Measurements from ENCODE around the gene DYRK4.

DYRK4 gene

DNA sequence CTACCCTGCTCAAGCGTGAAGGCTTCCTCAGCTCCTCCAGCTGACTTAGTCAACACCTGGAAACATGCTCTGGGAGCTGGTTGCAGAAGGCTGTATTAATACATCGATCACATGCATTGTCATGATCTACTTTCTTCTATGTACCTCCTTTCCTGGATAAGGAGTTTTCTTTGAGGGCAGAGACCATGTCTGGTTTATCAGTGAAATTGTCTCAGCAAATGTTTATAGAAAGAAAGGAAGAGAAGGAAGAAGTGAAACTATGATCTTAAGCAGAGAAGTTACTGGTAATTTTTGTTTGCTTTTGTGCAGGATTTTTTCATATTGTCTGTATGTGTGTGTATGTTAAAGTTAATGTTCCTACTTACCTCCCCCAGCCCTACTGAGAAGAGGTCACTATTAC lies 4.5 kb downstream of the DYRK4 start:
- DNase-seq = no peak

DNA sequence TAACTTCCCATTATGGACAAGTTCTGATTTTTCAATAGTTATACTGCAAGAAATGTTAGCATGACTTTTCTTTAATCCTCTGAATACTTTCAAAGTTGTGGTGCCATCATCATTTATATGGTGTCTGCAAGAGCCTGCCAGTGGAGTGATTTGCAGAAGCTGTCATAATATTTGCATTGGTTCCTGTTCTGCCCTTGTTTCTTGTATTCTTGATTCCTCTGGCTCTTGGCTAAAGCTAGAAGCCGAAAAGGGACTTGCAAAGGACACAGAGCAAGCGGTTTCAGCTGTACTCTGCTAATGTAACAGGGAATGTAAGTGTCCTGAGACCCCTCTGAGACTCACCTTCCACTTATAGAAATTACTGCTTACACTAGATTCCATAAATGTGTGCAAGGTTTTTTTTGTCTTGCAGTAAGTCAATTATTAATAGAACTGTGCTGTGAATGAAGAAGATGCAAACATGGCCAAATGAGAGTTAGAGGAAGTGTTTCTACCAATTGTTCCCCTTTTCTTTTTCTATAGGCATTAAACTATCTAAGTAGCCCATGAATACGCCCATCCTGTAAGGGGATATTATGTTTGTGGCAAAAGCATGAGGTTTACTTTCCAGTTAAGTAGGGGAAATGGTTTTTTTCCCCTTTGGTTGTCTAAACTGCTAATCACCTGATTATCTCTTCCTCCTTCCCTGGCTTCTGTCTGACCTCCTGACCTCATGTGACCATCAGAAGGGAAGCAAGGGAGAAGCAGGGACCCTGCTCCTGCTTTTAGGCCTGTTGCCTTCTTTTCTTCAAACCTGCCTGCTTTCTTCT lies 5.3 kb downstream of the DYRK4 start:
- no peak for DNase-seq

DNA sequence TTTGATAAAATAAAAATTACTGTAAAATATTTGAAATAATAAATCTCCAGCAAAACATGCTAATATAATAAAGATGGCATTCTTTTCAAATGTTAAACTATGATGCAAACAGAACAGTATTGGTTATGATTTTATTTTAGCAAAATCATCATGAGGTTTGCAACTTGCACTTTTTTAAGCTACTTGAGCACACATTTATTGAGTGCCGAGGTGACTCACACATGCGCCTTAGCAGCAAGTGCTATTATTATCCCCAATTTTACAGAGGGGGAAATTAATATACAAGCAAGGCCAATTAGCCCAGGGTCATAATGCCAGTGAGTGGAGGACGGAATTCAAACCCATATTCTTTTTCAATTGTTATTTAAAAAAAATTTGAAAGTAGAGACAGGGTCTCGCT lies 7.3 kb downstream of the DYRK4 start:
- DNase-seq = no peak

DNA sequence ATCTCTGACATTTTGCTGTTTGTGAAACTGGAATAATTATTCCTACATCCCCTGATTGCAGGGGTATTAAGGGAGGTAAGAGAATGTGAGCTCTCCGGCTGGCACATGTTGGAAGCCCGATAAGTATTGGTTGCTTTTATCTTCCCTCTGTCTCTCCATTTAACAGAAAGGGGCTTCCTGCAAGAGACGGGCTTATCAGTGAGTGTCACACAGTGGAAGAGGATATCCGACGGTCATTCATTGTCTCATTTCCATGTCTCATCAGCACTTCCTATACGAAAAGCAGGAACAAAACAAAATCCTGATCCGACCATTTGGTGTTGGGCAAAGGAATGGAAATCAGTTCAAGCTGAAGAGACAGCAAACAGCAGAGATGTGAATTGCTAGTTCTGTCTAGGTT lies 10.7 kb downstream of the DYRK4 start:
- DNase-seq = no peak

DNA sequence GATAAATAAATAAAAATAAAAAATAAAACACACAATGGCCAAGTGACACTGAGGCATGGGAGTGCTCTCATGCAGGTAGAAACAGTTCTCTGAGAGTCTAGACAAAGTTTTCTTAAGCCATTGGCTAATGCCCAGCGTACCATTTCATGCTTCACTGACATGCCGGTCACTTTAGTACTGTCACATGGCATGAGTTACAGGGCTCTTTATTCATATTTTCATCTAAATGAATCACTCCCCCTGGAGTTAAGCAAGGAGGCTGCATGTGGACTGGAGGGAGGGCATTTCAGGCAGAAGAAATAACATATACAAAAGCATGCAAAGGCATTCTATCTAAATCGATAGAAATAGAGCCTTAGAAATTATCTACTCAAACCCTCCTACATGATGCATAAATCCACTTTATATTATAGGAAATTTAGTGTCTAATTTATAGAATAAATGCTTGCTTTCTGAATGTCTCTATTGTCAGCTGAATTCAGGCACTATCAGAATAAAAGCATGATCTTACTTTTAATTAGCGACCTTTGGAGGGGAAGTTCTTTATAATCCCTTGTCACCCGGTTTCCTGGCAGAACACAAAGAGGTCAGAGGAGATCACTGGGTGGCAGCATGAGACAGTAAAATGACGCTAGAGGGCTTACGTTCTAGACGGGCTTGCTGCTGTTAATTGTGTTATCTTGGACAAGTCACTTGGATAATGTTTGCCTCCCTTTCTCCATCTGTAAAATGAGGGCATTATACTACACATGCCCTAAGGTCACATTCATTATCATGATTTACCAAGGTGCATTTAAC lies 17.5 kb downstream of the DYRK4 start:
- no peak for DNase-seq

DNA sequence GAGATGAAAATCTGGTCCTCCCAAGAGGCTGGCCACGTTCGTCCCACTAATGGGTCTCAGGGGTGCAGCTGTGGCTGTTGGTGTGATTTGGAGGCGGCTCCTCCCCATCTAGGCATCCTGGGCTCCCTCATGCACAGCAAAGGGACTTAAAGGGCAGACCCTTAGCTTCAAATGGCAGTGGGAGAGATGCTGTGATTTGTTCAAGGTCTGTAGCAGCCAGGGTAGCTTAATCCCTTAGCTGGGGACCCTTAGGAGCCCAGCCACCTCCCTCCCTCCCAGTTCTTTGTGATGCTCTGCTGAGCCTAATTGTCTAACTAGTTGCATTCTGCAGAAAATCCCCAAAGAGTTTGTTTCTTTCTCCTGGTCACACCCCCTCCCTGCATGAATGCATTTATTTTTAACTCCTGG lies 18.3 kb downstream of the DYRK4 start:
- no peak for DNase-seq

DNA sequence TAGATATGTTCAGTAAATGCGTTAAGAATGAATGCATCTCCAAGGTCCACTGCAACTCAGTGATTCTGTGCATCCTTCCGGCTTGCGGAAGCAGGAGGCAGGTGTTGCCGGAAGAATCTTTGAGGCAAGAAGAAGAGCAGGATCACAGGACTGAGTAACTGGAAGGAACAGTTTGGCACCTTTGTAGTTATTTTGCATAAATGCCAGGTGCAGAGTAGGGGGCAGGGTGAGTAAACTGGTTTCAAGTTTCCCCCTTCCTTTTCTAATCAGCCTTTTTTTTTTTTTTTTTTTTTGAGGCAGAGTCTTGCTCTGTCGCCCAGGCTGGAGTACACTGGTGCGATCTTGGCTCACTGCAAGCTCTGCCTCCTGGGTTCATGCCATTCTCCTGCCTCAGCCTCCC lies 22.3 kb downstream of the DYRK4 start:
- DNase-seq = no peak

DNA sequence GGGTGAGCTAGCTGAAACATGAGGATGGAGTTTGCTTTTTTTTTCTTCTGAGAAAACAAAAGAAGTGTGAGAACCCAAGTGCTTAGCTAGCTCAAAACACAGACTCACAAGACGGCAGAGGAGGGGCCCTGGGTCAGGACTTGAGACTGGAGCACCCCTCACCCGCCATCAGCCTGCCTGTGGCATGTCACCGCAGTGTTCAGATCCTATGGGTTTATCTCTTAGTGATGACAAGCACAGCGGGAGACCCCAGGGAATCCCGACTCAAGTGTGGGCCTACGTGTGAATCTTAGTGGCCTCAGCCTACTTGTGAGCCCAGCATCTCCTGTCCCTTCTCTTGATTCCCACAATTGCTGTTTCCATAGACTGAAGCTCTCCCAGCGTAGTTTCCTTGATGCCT lies 22.9 kb downstream of the DYRK4 start:
- DNase-seq = no peak

DNA sequence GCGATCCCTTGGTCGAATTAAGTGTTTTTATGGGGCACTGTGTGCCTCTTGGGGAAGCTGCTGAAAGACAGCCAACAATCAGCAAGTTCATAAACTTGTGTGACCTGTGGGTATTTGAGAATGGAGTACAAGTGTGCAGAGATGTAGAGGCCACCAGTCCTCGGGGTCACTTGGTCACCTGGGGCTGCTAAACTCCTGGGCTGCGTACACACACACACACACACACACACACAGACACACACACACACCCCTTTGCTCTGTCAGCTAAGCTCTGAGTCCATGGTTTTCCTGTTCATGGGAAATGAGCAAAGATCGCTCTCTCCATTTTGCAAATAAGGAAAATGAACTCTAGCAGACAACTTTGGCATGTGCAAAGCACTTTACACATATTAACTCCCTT lies 24.5 kb downstream of the DYRK4 start:
- no peak for DNase-seq

DNA sequence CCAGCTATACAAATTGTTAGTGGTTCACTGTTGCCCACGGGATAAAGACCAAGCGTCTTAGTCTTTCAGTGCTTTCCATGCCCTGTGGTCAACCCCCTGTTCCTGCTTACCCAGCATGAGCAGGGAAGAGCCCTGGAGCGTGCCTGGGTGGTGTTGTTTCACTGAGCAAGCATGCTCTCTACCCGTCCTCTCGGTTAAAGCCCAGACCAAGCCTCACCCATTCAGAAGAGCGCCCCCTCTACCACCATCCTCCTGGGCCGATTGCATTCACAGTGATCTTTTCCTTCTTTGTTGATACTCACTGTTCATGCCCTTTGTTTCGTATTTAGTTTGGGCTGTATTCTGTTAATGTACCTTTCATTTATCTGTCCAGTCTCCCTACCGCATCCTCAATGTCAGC lies 25.1 kb downstream of the DYRK4 start:
- no peak for DNase-seq

DNA sequence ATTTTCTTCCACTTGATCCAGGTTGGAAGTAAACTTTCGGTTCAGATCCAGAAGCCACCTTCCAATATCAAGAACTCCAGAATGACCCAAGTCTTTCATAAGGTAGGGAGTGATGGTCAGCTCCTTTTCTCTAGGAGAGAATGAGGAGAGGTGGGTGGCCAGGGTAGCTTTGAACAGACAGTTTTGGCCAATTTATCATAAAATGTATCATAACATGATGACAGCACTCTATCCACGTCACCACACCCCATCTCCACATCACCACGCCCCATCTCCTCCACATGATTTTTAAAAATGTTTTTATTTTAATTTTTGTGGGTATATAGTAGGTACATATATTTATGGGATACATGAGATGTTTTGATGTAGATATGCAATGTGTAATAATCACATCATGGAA lies 26.9 kb downstream of the DYRK4 start:
- no peak for DNase-seq

DNA sequence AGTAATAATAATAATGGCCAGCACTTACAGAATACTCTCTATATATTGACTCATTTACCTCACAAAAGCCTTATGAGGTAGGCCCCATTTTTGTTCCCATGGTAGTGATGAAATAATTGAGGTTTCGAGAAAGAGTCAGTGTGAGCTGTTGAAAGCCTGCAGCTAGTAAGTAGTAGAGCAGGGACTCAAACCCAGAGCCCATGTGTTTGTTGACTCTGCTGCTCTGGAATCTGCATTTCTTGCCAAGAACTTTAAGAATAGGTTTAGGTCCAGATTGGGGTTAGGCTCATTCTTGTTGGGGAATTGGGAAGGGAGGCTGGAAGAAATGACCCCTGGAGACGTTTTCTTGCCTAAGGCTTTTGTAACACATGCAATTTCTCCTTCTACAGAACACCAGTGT lies 27.9 kb downstream of the DYRK4 start:
- DNase-seq = no peak

DNA sequence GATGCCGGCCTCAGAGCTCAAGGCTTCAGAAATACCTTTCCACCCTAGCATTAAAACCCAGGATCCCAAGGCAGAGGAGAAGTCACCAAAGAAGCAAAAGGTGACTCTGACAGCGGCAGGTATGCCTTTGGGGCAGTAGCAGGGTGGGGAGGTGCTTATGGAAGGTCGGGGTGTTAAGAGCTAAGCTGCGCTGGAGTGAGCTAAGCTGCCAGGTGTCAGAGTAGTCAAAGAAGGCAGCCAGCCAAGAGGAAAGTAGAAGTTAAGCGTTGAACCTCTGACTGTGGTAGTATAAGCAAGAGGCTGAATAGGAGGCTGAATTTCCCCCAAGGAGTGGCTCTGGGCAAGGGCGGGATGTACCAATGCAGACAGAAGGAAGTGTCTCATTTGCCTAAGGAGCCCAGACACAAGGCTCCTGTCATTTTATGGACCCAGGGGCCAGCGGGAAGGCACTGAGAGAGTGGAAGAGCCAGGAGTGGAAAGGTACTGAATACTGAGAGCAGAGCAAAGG lies 29.2 kb downstream of the DYRK4 start:
- no peak for DNase-seq

DNA sequence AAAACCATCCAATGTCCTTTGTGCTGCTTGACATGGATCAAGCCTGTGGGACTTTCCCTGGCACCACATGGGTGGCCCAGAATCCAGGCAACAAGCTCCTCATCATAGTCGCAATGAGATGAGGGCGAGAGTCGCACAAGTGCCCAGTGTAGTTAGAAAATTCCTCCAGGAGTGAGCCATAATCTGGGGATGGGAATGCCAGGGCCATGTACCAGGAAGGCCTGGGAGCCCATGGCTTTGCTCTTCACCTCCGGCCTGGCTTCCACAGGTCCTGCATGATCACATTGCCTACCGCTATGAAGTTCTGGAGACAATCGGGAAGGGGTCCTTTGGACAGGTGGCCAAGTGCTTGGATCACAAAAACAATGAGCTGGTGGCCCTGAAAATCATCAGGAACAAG lies 33.9 kb downstream of the DYRK4 start:
- no peak for DNase-seq

DNA sequence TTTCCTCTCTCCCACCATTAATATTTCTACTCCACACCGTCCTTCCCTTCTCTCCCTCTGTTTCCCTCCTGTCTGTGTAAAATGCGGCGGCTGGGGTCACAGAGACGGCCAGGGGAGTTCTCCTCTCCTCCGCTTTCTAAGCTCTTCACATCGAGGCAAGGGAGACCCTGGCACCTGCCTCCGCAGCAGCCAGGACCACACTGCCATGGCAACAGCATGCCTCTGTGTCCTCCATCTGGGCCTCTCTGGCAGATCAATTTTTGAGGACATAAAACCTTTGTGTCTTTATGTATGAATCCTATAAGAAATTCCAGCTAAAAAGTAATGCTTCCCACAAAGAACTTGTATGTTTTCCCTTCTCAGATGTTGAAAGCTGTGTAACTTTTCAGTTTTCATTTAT lies 41.4 kb downstream of the DYRK4 start:
- no peak for DNase-seq

DNA sequence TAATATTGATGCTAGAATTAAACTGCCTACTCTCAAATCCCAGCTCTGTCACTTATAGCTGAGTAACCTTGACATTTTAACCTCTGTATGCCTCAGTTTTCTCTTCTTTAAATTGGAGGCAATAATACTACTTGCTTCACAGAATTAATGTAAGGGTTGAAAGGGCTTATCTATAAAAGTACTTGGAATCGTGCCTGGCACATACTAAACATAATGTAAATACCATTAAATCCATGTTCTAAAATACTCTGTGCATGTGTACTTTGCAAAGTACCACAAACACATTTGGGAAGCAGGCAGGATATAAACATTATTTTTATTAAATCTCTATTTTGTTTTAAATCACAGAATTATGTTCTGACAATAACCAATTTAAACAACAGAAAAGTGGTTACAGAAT lies 41.9 kb downstream of the DYRK4 start:
- no peak for DNase-seq

DNA sequence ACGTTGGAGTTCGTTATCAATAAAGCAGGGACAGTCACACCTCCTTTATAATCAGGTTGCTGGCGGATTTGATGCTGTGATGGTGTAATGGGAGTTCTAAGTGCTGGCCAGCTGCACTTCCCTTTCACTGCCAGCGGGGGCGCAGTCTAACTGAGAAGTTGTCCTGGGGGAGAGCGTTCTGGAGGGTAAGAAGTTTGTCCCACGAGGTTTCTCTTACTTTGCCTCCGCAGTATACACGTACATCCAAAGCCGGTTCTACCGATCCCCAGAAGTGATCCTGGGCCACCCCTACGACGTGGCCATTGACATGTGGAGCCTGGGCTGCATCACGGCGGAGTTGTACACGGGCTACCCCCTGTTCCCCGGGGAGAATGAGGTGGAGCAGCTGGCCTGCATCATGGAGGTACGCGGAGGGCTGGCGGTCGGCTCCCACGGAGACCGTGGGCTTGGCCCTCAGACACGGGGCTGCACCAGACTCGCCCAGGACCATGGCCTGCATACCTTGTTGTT lies 42.7 kb downstream of the DYRK4 start:
- peak; percentile 80 for DNase-seq

DNA sequence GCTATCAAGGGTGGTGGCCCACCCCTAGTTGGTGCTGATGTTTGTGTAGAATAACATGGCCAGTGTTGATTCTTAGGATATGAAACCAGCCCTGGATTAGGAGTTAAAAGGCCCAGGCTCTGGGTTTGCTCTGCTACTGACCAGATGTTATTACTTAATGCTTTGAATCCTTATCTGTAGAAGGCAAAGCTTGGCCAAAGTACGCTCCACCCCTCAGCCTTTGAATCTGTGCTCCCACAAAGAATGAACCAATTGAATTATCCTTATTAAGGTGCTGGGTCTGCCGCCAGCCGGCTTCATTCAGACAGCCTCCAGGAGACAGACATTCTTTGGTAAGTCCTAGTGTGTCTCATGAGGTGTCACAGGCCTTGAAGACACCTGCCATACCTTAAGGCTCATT lies 45.0 kb downstream of the DYRK4 start:
- no peak for DNase-seq

DNA sequence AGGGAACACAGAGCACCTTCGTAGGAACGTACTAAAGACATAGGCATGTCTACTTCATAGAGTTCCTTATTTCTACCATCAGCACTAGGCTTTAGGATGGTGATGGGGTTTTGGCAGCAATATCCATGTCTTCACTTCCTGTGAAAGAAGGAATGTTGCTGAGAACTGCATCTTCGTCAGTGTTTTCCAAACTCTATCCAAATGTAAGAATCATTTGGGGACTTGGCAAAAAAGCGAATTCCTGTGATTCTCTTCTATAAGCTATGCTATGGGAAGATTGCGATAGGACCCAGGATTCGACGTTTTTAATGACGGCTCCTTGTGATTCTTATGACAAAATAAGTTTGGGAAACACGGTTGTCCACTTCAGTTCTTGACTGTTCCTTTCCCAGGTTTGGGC lies 47.1 kb downstream of the DYRK4 start:
- no peak for DNase-seq

DNA sequence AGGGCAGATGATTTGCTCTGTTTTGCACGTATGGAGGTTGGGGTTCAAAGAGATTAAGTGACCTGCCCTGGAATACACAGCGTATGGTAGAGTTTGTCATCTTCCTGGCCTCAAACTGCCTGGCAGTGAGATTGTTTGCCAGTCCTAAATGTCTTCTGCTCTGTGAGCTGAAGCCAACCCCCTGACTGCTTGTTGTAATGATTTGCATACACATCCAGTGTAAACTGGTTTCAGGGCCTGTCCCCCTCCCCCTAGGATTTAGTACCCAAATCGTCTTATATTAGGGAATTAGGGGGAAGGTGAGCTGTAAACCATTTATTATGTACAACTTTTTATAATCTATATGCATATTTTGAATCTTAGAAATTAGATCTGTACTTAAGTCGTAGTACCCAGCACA lies 48.5 kb downstream of the DYRK4 start:
- no peak for DNase-seq

DNA sequence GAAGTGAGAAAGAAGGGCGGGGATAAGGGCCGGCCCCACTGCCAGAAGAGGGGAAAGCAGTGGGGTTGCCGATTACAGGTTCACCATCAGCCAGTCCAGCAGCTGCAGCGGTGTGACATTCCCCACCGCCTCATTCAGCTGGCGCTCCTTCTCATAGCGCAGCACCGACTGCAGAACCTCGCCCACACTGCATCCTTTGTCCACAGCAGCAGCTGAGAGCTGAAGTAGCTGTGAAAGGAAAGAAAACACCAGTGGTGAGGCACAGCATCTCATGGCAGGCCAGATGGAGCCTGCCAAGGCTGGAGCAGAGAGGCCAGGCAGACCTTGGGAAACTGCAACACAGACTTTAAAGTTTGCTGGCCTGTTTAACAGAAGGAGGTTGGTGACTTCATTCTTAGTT lies 53.7 kb downstream of the DYRK4 start:
- DNase-seq = no peak

DNA sequence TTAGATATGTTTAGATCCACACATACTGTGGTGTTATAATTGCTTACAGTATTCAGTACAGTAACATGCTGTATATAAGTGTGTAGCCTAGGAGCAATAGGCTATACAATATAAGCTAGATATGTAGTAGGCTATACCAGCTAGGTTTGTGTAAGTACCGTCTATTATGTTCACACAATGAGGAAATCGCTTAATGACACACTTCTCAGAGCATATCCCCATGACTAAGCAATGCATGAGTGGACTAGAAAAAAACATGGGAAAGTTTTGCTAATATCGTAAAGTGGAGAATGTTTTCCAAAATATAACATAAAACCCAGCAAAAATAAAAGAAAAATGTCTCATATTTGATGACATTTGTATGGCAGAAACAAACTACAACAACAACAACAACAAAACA lies 59.5 kb downstream of the DYRK4 start:
- DNase-seq = no peak

DNA sequence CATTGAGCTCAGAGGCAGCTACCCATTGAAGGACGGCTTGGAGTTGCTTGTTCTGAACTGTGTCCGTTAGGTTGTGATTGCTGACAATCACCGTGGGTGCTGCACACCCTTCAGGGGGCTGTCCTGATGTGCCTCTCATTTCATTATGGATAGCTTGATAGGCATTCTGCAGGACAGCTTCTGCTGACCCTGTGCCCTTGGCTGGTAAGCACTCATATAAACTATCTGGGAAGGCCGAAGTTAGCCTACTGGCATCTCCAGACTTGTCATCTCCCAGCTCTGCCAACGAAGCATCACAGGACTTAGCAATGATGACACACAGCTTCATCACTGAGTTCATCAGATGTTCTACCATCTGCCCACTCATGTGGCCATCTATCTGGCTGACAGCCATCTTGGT lies 64.5 kb downstream of the DYRK4 start:
- no peak for DNase-seq

DNA sequence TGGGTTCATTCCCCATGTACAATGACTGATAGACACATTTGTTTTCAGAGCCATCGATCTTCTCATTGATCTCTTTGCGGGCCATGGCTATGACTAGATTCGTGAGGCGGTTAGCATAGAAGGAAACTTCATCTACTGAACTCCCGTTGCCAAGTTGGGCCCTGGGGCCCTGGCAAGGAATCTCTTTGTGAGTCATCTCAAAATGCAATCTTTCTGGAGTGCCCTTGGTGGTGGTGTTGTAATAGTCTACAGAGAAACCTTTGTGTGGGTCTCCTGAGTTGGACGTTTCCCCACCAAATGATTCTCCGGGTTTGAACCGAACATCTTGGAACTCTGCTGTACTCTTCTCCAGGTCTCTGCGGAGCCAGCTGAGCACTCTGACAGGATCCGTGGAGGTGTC lies 66.4 kb downstream of the DYRK4 start:
- DNase-seq = no peak

Data from CD4-positive, alpha-beta T cell treated with Interleukin-15 for 1 hour (primary cell).